ENCODE data around the gene DIS3L2.

Gene DIS3L2

DNA sequence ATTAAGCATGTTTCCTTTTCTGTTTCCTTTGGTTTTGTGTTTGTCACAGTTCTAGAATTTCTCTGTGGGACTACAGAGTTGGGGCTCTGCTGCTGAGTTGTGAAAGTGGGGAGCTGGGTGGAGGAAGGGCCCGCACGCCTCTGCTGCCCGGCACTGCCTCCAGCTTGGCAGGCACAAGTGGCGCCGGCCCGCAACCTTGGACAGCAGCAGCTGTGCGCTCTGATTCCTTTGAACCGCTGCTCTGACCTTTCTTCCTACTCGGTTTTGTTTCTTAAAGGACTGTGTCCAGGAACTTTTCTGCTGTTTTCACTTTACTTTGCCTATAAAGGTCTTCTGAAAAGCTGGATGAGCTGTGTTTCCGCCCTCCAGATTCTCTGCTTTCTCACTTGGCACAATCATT lies 279.4 kb downstream of the DIS3L2 start:
- in situ Hi-C loops (cut with HindIII; ENCODE audit: low sequenced_read_pairs): no loop called here
- DNase-seq (ENCODE audit: low read depth, low spot score): peak; percentile 17
- TF ChIP-seq, protein P1, sequence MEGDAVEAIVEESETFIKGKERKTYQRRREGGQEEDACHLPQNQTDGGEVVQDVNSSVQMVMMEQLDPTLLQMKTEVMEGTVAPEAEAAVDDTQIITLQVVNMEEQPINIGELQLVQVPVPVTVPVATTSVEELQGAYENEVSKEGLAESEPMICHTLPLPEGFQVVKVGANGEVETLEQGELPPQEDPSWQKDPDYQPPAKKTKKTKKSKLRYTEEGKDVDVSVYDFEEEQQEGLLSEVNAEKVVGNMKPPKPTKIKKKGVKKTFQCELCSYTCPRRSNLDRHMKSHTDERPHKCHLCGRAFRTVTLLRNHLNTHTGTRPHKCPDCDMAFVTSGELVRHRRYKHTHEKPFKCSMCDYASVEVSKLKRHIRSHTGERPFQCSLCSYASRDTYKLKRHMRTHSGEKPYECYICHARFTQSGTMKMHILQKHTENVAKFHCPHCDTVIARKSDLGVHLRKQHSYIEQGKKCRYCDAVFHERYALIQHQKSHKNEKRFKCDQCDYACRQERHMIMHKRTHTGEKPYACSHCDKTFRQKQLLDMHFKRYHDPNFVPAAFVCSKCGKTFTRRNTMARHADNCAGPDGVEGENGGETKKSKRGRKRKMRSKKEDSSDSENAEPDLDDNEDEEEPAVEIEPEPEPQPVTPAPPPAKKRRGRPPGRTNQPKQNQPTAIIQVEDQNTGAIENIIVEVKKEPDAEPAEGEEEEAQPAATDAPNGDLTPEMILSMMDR (IDR thresholded peaks at IDR 0.05; ENCODE audit: low read depth, low read length): no peak
- no peak overlapping the region for H3K4me3 ChIP-seq (ENCODE audit: low read depth, low read length)

DNA sequence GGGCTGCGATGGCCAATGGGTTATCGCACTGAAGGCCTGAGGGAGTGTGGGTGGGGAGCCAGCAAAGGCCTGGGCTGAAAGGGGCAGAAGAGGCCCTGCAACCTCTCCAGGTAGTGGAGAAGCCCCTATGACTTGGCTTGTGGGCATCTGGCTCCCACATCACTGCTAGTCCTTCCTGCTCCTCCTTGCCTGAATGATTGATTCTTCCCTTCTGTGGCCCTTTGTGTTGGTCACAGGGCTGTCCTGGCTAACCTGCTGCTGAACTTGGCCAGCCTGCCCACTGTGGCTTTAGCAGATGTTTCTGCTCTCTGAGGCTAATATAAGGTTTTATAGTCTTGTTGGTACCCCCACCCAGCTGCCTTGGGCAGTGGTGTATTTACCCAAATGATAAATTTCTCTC lies 280.8 kb downstream of the DIS3L2 start:
- no peak for DNase-seq (ENCODE audit: low read depth, low spot score)
- no peak overlapping the region for H3K4me3 ChIP-seq (ENCODE audit: low read depth, low read length)
- in situ Hi-C loops (cut with HindIII; ENCODE audit: low sequenced_read_pairs): no loop called here
- TF ChIP-seq, protein P1 (IDR thresholded peaks at IDR 0.05; ENCODE audit: low read depth, low read length): no peak

DNA sequence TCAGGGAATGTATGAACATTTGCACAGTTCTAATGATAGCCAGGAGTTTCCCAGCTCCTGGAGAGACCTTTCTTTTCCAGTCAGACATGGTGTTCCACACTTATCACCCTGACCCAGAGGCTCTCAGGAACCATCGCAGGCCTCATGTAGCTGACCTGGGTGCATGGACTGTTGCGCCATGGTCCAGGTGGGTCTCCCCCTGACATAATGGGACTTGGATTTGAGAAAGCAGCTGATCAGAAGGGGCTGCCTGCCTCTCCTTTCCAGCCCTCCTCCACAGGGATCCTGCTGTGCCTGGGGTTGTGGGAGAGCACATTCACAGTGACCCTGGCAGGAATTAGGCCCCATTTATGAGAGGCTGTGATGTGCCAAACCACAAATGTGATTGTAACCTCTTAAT lies 283.6 kb downstream of the DIS3L2 start:
- DNase-seq (ENCODE audit: low read depth, low spot score): no peak

DNA sequence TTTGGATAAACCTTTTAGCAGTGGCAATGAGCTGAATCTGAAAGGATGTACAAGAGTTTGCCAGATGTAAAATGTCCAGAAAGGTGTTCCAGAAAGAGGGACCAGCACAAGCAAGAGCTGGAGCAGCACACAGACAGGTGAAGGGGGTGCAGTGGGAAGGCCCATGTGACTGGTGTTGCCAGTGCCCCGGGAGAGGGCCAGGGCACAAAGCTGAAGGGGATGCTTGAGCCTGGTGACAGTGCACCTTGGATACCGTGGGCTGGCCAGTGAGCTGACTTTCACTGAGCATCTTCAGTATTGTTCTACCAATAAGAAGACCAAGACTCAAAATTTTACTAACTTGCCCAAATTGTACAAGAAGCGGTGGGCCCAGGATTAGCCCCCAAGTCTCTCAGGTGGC lies 284.7 kb downstream of the DIS3L2 start:
- DNase-seq (ENCODE audit: low read depth, low spot score): no peak
- TF ChIP-seq, protein P1 (IDR thresholded peaks at IDR 0.05; ENCODE audit: low read depth, low read length): no peak
- in situ Hi-C loops (cut with HindIII; ENCODE audit: low sequenced_read_pairs): no loop called here
- no peak overlapping the region for H3K4me3 ChIP-seq (ENCODE audit: low read depth, low read length)

More for the DNA sequence above, 283.6 kb downstream of the DIS3L2 start:
- H3K4me3 ChIP-seq (ENCODE audit: low read depth, low read length): no peak overlapping the region
- in situ Hi-C loops (cut with HindIII; ENCODE audit: low sequenced_read_pairs): no loop called here
- TF ChIP-seq, protein P1 (IDR thresholded peaks at IDR 0.05; ENCODE audit: low read depth, low read length): no peak

DNA sequence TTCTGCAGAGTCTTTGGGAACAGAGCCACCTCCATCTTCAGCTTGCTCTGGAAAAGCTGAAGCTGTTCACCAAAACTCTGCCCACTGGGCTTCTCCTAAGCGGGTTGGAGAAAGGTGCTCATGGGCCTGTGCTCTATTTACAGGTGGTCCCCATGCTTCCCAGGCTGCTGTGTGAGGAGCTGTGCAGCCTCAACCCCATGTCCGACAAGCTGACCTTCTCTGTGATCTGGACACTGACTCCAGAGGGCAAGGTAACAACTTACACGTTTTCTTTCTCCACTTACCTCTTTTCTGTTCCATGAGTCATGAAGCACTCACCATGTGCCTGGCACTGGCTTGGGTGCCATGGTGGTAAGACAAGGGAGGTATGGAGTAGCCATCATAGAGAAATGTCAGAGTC lies 287.6 kb downstream of the DIS3L2 start:
- in situ Hi-C loops (cut with HindIII; ENCODE audit: low sequenced_read_pairs): no loop called here
- DNase-seq (ENCODE audit: low read depth, low spot score): no peak
- H3K4me3 ChIP-seq (ENCODE audit: low read depth, low read length): no peak overlapping the region
- TF ChIP-seq, protein P1 (IDR thresholded peaks at IDR 0.05; ENCODE audit: low read depth, low read length): no peak

DNA sequence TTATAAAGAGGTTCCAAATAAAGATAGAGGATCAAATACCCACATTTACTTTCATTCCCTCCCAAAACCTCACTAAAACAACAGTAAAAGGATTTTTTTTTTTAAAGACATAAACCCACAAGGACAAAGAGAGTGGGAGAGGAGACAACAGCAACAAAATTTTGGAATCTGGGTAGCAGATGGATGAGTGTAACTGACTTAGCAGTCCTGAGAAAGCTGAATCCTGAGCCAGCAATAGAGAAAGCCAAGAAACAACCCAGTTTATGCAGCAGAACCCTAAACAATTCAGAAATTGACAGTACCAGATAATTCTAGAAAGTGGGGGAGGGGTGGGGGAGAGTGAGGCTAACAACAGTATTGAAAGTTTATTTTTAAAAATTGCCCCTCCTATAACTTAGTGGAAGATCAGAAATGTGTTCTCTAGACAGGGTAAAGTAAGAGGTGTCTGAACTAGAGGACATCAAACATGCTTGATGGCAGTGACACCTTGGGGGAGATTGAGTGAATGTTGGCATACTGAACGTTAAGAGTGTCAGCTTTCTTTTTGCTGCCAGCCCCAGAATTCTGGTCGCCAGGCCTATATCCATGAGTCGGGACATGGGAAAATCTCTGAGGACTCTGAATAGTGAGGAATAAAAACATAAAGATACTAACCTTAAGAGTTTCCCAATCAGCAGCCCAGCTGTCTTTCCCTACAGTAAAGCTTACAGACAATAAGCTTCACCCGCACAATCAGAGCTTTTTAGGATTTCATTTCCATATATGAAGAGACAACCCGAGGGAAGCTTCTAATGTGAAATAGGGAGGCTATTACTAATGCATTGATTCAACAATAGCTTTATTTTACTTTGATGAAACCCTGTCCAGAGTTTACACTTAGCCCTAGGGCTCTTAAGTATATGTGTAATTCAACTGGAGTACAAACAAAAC lies 289.0 kb downstream of the DIS3L2 start:
- TF ChIP-seq, protein P1 (IDR thresholded peaks at IDR 0.05; ENCODE audit: low read depth, low read length): no peak
- in situ Hi-C loops (cut with HindIII; ENCODE audit: low sequenced_read_pairs): no loop called here
- no peak overlapping the region for H3K4me3 ChIP-seq (ENCODE audit: low read depth, low read length)

More for the DNA sequence above, 289.0 kb downstream of the DIS3L2 start:
- DNase-seq (ENCODE audit: low read depth, low spot score): no peak
